IPS-15b (cell line): ENCODE data around the gene BDKRB1.

ENCODE experiments used
- H3K27me3 ChIP-seq: one replicate; pipeline ENCODE4 v1.6.1; 2013; ENCODE audit warnings: low read length; ENCODE audit not compliant: control insufficient read depth, insufficient read depth
- H3K36me3 ChIP-seq: one replicate; pipeline ENCODE4 v1.6.1; 2013; ENCODE audit warnings: low read length; ENCODE audit not compliant: control insufficient read depth, insufficient read depth
- H3K4me1 ChIP-seq: one replicate; pipeline ENCODE4 v1.6.1; 2013; ENCODE audit warnings: mild to moderate bottlenecking, low read length; ENCODE audit not compliant: control insufficient read depth, insufficient read depth
- H3K4me3 ChIP-seq: one replicate; pipeline ENCODE4 v1.5.1; 2013; ENCODE audit warnings: low read depth, low read length
- H3K9ac ChIP-seq: one replicate; pipeline ENCODE4 v1.6.1; 2013; ENCODE audit warnings: low read depth, mild to moderate bottlenecking, low read length
- H3K9me3 ChIP-seq: one replicate; pipeline ENCODE4 v1.6.1; 2013; ENCODE audit warnings: mild to moderate bottlenecking, low read length; ENCODE audit not compliant: control insufficient read depth, insufficient read depth

BDKRB1 gene

GRCh38 chr14:96264200-96264553 lies 8.2 kb downstream of the BDKRB1 start:
- Histone ChIP-seq H3K9me3 (no peaks in the 10 kb centered on the region), H3K36me3 (no peaks in the 10 kb centered on the region), H3K4me1 (no peaks in the 10 kb centered on the region), H3K4me3 (no peak overlapping the region), H3K9ac (no peak overlapping the region), H3K27me3 (no peaks in the 10 kb centered on the region)

GRCh38 chr14:96264853-96265252 lies 8.8 kb downstream of the BDKRB1 start:
- Histone ChIP-seq H3K9me3 (no peaks in the 10 kb centered on the region), H3K36me3 (no peaks in the 10 kb centered on the region), H3K4me3 (no peak overlapping the region), H3K27me3 (no peaks in the 10 kb centered on the region), H3K9ac (no peak overlapping the region), H3K4me1 (no peaks in the 10 kb centered on the region)

DNA sequence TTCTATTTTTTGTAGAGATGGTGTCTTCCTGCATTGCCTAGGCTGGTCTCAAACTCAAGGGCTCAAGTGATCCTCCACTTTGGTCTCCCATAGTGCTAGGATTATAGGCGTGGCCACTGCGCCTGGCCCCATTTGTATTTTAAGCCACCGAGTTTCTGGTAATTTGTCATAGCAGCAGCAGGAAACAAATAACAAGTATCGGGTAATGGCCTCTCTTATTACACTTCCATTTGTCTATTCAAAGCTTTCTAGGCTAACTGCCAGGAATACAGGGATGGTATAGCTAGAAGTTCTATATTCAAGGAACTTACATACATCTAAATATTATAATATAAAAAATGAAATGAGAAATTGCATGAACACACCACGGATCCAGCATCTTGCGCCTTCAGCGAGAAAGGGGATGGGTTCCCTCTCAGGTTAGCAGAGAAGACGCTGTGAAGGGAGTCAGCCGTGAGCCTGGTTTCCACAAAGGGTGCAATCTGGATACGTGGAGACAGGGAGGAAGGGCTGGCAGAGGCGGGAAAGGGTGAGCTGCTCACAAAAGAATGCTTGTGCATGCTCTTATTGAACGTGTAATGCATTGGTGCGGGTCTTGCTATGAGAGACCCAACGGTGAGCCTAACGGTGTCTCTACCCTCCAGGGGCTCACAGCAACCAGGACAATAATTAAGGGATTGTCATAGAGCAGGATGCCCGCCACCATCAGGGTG lies 9.5 kb downstream of the BDKRB1 start:
- H3K4me3 ChIP-seq: no peak overlapping the region
- H3K9me3 ChIP-seq: no peaks in the 10 kb centered on the region
- no peaks in the 10 kb centered on the region for H3K36me3 ChIP-seq
- no peaks in the 10 kb centered on the region for H3K4me1 ChIP-seq
- no peak overlapping the region for H3K9ac ChIP-seq
- H3K27me3 ChIP-seq: no peaks in the 10 kb centered on the region

DNA sequence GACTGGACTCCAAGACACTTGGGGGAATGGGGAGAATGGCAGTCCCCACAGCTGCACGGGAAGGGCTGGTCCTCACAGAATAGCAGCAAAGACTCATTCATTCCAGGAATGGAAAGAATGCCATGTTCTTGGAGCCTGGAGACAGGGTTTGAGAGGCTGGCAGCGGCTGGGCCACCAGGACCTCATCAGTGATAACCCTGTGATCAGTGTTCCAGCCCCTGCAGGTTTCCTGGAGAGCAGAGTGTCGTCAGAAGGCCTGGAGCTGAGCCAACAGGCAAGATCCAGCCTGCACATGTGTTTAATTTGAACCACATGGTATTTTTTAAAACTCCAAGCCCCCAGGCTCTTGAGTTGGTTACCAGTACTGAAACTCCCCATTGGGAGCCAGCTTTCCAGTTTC lies 11.3 kb downstream of the BDKRB1 start:
- H3K9ac ChIP-seq: no peak overlapping the region
- no peaks in the 10 kb centered on the region for H3K4me1 ChIP-seq
- no peaks in the 10 kb centered on the region for H3K9me3 ChIP-seq
- H3K4me3 ChIP-seq: no peak overlapping the region
- no peaks in the 10 kb centered on the region for H3K36me3 ChIP-seq
- no peaks in the 10 kb centered on the region for H3K27me3 ChIP-seq

DNA sequence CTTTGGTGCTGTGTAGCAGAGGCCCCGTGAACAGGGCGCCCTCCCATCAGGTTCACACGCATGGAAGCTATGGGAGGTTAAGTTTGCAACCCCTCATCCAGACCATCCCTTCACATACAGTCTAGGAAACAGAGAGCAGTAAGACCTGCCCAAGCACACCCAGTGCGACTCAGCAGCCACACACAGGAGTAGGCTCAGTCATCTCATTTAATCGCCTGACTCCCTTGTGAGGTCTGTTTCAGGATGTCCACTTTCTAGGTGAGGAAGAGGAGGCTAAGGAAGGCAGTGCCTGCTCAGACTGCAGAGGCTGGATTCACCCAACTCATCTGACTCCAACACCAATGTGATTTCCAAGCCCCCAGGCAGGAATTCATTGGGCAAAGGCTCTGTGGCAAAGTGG lies 11.9 kb downstream of the BDKRB1 start:
- Histone ChIP-seq H3K36me3 (no peaks in the 10 kb centered on the region), H3K9me3 (no peaks in the 10 kb centered on the region), H3K4me1 (no peaks in the 10 kb centered on the region), H3K4me3 (no peak overlapping the region), H3K27me3 (no peaks in the 10 kb centered on the region), H3K9ac (no peak overlapping the region)

GRCh38 chr14:96268431-96269358 lies 12.7 kb downstream of the BDKRB1 start:
- Histone ChIP-seq H3K4me3 (no peak overlapping the region), H3K27me3 (no peaks in the 10 kb centered on the region), H3K36me3 (no peaks in the 10 kb centered on the region), H3K9me3 (no peaks in the 10 kb centered on the region), H3K9ac (no peak overlapping the region), H3K4me1 (no peaks in the 10 kb centered on the region)

DNA sequence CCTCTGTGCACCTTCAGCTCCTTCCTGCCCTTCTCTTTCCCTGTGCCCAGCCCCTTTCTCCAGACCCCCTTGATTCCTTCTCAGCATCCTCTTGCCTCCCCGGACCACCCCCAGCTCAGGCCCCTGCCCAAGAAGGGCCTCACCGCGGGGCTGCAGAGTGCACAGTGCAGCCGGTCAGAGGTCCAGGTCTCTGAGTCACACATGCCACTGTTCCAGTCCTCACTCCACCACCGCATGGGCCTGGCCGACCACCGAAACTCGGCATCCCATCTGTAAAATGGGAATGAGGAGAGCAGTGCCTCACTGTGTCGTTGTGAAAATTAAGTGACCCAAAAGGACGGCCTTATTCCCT lies 13.3 kb downstream of the BDKRB1 start:
- Histone ChIP-seq H3K9me3 (no peaks in the 10 kb centered on the region), H3K27me3 (no peaks in the 10 kb centered on the region), H3K9ac (no peak overlapping the region), H3K36me3 (no peaks in the 10 kb centered on the region), H3K4me1 (no peaks in the 10 kb centered on the region), H3K4me3 (no peak overlapping the region)

DNA sequence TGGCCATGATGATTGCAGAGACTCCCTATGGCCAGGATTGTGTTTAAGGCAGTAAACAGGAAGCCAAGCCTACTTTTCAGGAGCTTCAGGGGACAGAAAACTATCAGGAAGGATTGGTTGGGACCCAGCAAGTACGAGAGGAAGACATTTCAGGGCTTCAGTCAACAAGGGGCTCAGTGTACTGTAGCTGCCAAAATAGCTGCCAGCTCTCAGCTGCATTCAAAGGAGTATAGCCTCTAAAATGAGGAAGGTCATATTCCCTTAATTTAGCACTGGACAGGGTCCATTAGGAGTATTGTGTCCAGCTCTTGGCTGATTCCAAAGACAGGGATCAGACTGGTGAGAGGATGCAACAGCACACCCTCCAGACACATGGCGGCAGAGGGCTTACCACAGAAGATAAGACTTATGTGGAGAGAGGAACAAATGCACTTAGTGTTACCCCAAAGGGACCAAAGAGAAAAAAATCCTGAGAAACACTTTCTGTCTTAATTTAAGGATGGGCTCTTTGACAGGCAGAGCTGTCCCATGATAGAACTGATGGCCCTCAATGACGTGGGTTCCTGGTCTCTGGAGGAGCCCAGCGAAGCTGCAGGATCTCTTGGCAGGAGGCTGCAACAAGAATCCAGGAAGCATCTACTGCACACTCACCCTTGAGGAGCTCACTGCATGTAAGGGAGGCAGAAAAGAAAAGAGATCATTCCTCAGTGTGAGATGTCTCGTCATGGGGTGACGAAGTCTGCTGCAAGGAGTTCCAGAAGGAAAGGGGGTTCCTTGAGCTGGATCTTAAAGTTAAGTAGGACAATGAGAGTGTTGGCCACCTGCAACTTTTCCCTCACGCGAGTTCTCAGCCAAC lies 14.8 kb downstream of the BDKRB1 start:
- no peaks in the 10 kb centered on the region for H3K4me1 ChIP-seq
- H3K9me3 ChIP-seq: no peaks in the 10 kb centered on the region
- no peak overlapping the region for H3K4me3 ChIP-seq
- H3K36me3 ChIP-seq: no peaks in the 10 kb centered on the region
- no peaks in the 10 kb centered on the region for H3K27me3 ChIP-seq
- H3K9ac ChIP-seq: no peak overlapping the region

DNA sequence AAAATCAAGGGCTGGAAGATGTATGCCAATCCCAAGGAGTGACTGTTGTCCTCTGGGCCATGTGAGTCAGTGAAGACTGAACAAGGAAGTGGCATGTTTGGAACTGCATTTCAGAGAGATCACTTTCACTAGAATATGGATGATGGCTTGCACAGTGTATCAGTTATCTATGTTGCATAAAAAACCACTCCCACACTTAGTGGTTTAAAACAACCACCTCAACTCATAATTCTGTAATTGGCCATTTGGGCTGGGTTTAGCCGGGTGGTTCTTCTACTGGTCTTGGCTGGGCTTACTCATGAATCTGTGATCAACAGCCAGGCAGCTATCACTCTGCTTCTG lies 15.4 kb downstream of the BDKRB1 start:
- Histone ChIP-seq H3K4me1 (no peaks in the 10 kb centered on the region), H3K9ac (no peak overlapping the region)

DNA sequence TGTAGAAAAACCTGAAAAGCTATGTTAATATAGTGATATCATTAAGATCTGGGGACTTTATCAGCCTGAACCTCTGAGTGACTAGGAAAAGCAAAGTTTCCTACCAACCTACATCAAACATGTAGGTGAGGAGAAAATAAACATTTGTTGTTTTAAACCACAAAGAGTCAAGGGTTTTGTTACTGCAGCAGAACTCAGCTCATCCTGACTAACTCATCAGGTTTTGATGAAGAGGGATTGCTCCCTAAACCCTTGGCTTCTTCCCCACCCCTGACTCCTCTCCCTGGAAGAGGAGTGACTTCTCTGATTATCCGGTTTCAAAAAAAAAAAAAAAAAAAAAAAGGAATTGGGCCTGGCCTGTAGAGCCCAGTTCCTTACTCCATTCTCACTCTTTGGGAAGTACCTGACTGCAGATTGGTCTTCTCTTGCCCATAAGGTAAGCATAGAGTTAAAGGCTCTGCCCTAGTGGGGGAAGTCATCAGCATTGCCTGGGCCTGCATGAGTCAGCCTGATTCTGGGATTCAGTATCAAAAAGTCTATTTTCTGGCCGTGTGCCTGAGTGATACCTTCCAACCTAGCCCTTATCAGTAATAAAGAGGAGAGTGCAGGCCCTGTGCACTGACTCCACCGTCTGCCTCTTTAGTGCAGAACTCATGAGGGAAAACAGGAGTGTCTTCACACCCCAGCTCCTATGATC lies 16.9 kb downstream of the BDKRB1 start:
- no peak overlapping the region for H3K9ac ChIP-seq
- no peaks in the 10 kb centered on the region for H3K27me3 ChIP-seq
- no peaks in the 10 kb centered on the region for H3K9me3 ChIP-seq
- peaks cover 2% of the 10 kb centered on the region for H3K4me1 ChIP-seq
- H3K4me3 ChIP-seq: no peak overlapping the region
- no peaks in the 10 kb centered on the region for H3K36me3 ChIP-seq

More for the DNA sequence above, 15.4 kb downstream of the BDKRB1 start:
- Histone ChIP-seq H3K27me3 (no peaks in the 10 kb centered on the region), H3K9me3 (no peaks in the 10 kb centered on the region), H3K36me3 (no peaks in the 10 kb centered on the region), H3K4me3 (no peak overlapping the region)

GRCh38 chr14:96273629-96274028 lies 17.6 kb downstream of the BDKRB1 start:
- Histone ChIP-seq H3K9me3 (no peaks in the 10 kb centered on the region), H3K9ac (no peak overlapping the region), H3K36me3 (no peaks in the 10 kb centered on the region), H3K27me3 (no peaks in the 10 kb centered on the region), H3K4me3 (no peak overlapping the region), H3K4me1 (peaks cover 2% of the 10 kb centered on the region)
